SK-N-MC (cell line): ENCODE results near the gene TMEM163.

Source experiments
- EZH2 ChIP-seq: fragments of 200-600 bp; sonication (generic); IDR thresholded peaks from one replicate; pipeline ENCODE4 v1.6.1; 2017; ENCODE audit warnings: antibody characterized with exemption
- POLR2AphosphoS5 ChIP-seq: IDR thresholded peaks from 2 replicates; pipeline ENCODE4 v1.6.1; 2012; ENCODE audit warnings: mild to moderate bottlenecking, low read depth, low read length, borderline replicate concordance

DNA sequence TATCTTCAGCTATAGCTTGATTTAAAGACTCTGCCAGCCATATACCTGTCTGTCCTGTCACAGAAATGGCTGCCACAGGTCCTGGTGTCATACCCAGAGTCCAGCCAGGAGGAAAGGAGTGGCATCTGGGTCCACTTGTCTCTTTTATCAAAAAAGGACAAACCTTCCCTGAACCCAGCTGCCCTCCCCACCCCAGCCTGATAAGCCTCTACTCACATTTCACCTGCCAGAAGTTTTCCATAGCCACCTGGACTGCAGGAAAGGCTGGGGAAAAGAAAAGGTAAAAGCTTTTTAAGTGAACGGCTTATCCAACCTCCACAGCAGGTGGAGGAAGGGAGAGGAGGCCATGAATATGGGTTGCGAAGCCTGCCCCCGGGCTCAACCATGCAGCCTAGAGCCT, 32.8 kb downstream of the TMEM163 start:
- no peak for TF ChIP-seq EZH2
- no peak for TF ChIP-seq POLR2AphosphoS5
